ENCODE results near the gene FBXL17. TPM values are rescaled to one million over a fixed set of nuclear protein-coding genes. Genes with fewer than 3 reads are reported as not detected.

FBXL17 gene
- total and polyA plus RNA-seq, 2 donors (not counting 1 experiment from before 2014, with no cell fraction given), result 7.3 to 40.3 TPM

DNA sequence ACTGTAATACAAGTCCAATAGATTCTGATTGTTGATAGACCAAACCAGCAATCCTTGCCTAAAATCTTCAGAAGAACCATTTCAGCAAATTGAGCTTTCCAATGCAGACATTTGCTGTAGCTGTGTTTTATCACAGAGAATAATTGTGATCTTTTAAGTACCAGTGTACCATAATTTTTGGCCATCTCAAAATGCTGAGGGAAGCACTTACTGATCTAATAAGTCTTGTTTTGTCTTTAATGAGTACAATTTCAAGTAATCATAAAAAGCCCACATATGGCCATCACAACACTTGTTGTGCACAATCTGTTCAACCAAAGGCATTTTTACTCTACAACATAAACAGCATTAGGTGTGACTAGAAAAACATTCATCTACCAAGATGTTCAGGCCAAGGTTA lies 159.9 kb downstream of the FBXL17 start:
- H3K9me3 Mint-ChIP-seq (ENCODE audit: insufficient read depth), result peaks cover 2% of the 10 kb centered on the region
- intact Hi-C loops (cut with micrococcal nuclease), result no loop called here
- Histone ChIP-seq H3K4me2 (replicated peaks; ENCODE audit: low read depth, low read length, poor library complexity, severe bottlenecking) (no peak overlapping the region), H4K20me1 (ENCODE audit: control insufficient read depth, insufficient read depth, low read length, poor library complexity, severe bottlenecking) (no peaks in the 10 kb centered on the region), H3K4me3 (ENCODE audit: control extremely low read depth in 1 of 5, extremely low read depth in 1 of 5, insufficient read depth in 1 of 5, low read depth in 2 of 5, low read length in 4 of 5) (no peak overlapping the region), H3K9me3 (ENCODE audit: control extremely low read depth in 1 of 3, control insufficient read depth in 2 of 3, insufficient read depth in 1 of 3, low read length in 2 of 3) (no peaks in the 10 kb centered on the region), H3K27me3 (replicated peaks in 1 of 4; ENCODE audit: control extremely low read depth in 1 of 4, control insufficient read depth in 3 of 4, insufficient read depth in 4 of 4, low read length in 3 of 4) (no peaks in the 10 kb centered on the region), H3K4me1 (ENCODE audit: control insufficient read depth in 2 of 2, insufficient read depth in 2 of 2, low read length in 2 of 2) (no peaks in the 10 kb centered on the region), H3K79me2 (ENCODE audit: control insufficient read depth, insufficient read depth, low read length) (no peaks in the 10 kb centered on the region), H3K27ac (ENCODE audit: low read length in 2 of 2) (no peak overlapping the region), H3K9ac (ENCODE audit: low read length) (no peak overlapping the region), H3K36me3 (replicated peaks in 1 of 2; ENCODE audit: control extremely low read depth in 1 of 2, control insufficient read depth in 1 of 2, extremely low read depth in 1 of 2, insufficient read depth in 2 of 2, low read length in 1 of 2) (peaks cover 0 to 3% of the 10 kb centered on the region in 2 experiments), H2AFZ (ENCODE audit: insufficient read depth, low read depth, low read length, poor library complexity, severe bottlenecking) (no peak overlapping the region)
- no peak for TF ChIP-seq EZH2 (IDR thresholded peaks at IDR 0.05; ENCODE audit: borderline replicate concordance, insufficient read depth, low read depth, low read length, poor library complexity, severe bottlenecking)
- TF ChIP-seq, protein P1, sequence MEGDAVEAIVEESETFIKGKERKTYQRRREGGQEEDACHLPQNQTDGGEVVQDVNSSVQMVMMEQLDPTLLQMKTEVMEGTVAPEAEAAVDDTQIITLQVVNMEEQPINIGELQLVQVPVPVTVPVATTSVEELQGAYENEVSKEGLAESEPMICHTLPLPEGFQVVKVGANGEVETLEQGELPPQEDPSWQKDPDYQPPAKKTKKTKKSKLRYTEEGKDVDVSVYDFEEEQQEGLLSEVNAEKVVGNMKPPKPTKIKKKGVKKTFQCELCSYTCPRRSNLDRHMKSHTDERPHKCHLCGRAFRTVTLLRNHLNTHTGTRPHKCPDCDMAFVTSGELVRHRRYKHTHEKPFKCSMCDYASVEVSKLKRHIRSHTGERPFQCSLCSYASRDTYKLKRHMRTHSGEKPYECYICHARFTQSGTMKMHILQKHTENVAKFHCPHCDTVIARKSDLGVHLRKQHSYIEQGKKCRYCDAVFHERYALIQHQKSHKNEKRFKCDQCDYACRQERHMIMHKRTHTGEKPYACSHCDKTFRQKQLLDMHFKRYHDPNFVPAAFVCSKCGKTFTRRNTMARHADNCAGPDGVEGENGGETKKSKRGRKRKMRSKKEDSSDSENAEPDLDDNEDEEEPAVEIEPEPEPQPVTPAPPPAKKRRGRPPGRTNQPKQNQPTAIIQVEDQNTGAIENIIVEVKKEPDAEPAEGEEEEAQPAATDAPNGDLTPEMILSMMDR (IDR thresholded peaks at IDR 0.05), result no peak
- no peak overlapping the region for H3K4me3 Mint-ChIP-seq
- ATAC-seq (ENCODE audit: low read depth) (no peak), DNase-seq (no peak)
- ChIA-PET POLR2A (no interaction called here), CTCF (no interaction called here)
- no peaks in the 10 kb centered on the region for H3K4me1 Mint-ChIP-seq
- no peaks in the 10 kb centered on the region for H3K27me3 Mint-ChIP-seq
- H3K27ac Mint-ChIP-seq, result no peak overlapping the region

DNA sequence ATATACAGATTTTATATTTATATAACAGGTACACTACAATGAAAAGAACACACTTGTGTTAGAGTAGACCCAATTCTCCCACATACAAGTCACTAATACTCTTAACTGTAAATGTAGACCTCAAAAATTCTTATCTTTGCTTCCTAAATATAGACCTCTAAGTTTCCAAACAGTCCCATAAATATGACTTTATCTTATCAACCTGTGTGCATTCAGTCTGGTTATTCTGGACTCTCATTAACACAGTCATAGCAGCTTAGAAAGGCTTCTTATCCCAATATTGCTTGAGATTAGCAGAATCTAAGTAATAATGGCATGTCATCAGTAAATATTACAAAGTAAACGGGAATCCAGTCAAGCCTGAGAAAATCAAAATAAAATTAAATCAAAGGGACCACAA lies 161.1 kb downstream of the FBXL17 start:
- Histone ChIP-seq H3K4me2 (replicated peaks; ENCODE audit: low read depth, low read length, poor library complexity, severe bottlenecking) (no peak overlapping the region), H3K27me3 (replicated peaks in 1 of 4; ENCODE audit: control extremely low read depth in 1 of 4, control insufficient read depth in 3 of 4, insufficient read depth in 4 of 4, low read length in 3 of 4) (no peaks in the 10 kb centered on the region), H3K4me1 (ENCODE audit: control insufficient read depth in 2 of 2, insufficient read depth in 2 of 2, low read length in 2 of 2) (no peaks in the 10 kb centered on the region), H3K9me3 (ENCODE audit: control extremely low read depth in 1 of 3, control insufficient read depth in 2 of 3, insufficient read depth in 1 of 3, low read length in 2 of 3) (peaks cover 0 to 6% (median 2%) of the 10 kb centered on the region in 3 donors), H3K27ac (ENCODE audit: low read length in 2 of 2) (no peak overlapping the region), H3K79me2 (ENCODE audit: control insufficient read depth, insufficient read depth, low read length) (no peaks in the 10 kb centered on the region), H3K36me3 (replicated peaks in 1 of 2; ENCODE audit: control extremely low read depth in 1 of 2, control insufficient read depth in 1 of 2, extremely low read depth in 1 of 2, insufficient read depth in 2 of 2, low read length in 1 of 2) (peaks cover 0 to 3% of the 10 kb centered on the region in 2 experiments), H2AFZ (ENCODE audit: insufficient read depth, low read depth, low read length, poor library complexity, severe bottlenecking) (no peak overlapping the region), H3K4me3 (ENCODE audit: control extremely low read depth in 1 of 5, extremely low read depth in 1 of 5, insufficient read depth in 1 of 5, low read depth in 2 of 5, low read length in 4 of 5) (no peak overlapping the region), H3K9ac (ENCODE audit: low read length) (no peak overlapping the region), H4K20me1 (ENCODE audit: control insufficient read depth, insufficient read depth, low read length, poor library complexity, severe bottlenecking) (no peaks in the 10 kb centered on the region)
- no peaks in the 10 kb centered on the region for H3K27me3 Mint-ChIP-seq
- WGBS (ENCODE audit: insufficient coverage), result 100% methylated on average over 1 of the region's 1 CpG
- ChIA-PET POLR2A (no interaction called here), CTCF (no interaction called here)
- no peaks in the 10 kb centered on the region for H3K4me1 Mint-ChIP-seq
- TF ChIP-seq, protein P1 (IDR thresholded peaks at IDR 0.05), result no peak
- TF ChIP-seq EZH2 (IDR thresholded peaks at IDR 0.05; ENCODE audit: borderline replicate concordance, insufficient read depth, low read depth, low read length, poor library complexity, severe bottlenecking), result no peak
- intact Hi-C loops (cut with micrococcal nuclease), result no loop called here
- no peak overlapping the region for H3K4me3 Mint-ChIP-seq
- H3K27ac Mint-ChIP-seq, result no peak overlapping the region
- ATAC-seq (ENCODE audit: low read depth) (no peak), DNase-seq (no peak)
- peaks cover 2% of the 10 kb centered on the region for H3K9me3 Mint-ChIP-seq (ENCODE audit: insufficient read depth)
